Umbilical cord (tissue), 2 donors: ENCODE measurements around the gene TNFRSF8. TPM values are rescaled to one million over a fixed set of nuclear protein-coding genes. Genes with fewer than 3 reads are reported as not detected.
"Not testable (repeated sequence)": the region's sequence is repeated elsewhere in the genome, so short reads cannot be mapped to it uniquely, and the experiment has no call there.

Experiments
- DNase-seq: peaks from one replicate; pipeline ENCODE4 v3.0.0-alpha.2; 2015; ENCODE audit warnings: low spot score
- total RNA-seq: library from RNA; depleted of rRNA; stranded (reverse); fragments of >200 nt; gene quantifications from one replicate; pipeline ENCODE4 v1.2.3, GENCODE V29; 2014; ENCODE audit warnings: low replicate concordance; ENCODE audit not compliant: insufficient read depth

The TNFRSF8 gene
- total RNA-seq, 1 donor from 2014 or later = 0.24 TPM

GRCh38 chr1:12038356-12039163 is 24.5 kb upstream of the TNFRSF8 start:
- peak; percentile 19 for DNase-seq

GRCh38 chr1:12039164-12039525 is 24.0 kb upstream of the TNFRSF8 start:
- no peak for DNase-seq

- not testable (repeated sequence) for DNase-seq
These were observed 23.2 kb upstream of the TNFRSF8 start for GRCh38 chr1:12039824-12040456.

- peak; percentile 90 for DNase-seq
These were observed 22.5 kb upstream of the TNFRSF8 start for GRCh38 chr1:12040457-12041051.

GRCh38 chr1:12044187-12044877 is 18.8 kb upstream of the TNFRSF8 start:
- not testable (repeated sequence) for DNase-seq

- DNase-seq = no peak
These were observed 16.4 kb upstream of the TNFRSF8 start for GRCh38 chr1:12046749-12047119.

GRCh38 chr1:12047120-12047876 is 15.8 kb upstream of the TNFRSF8 start:
- no peak for DNase-seq

GRCh38 chr1:12048372-12048771 is 14.7 kb upstream of the TNFRSF8 start:
- no peak for DNase-seq

GRCh38 chr1:12049616-12050015 is 13.5 kb upstream of the TNFRSF8 start:
- no peak for DNase-seq

GRCh38 chr1:12051361-12051760 is 11.7 kb upstream of the TNFRSF8 start:
- DNase-seq = no peak

GRCh38 chr1:12052008-12052573 is 11.0 kb upstream of the TNFRSF8 start:
- peak; percentile 94 for DNase-seq

- peak; percentile 58 for DNase-seq
These were observed 10.0 kb upstream of the TNFRSF8 start for GRCh38 chr1:12052997-12053686.

- DNase-seq = peak; percentile 82
These were observed 9.2 kb upstream of the TNFRSF8 start for GRCh38 chr1:12053752-12054548.

- DNase-seq = no peak
These were observed 7.8 kb upstream of the TNFRSF8 start for GRCh38 chr1:12055259-12055658.

GRCh38 chr1:12056331-12056841 is 6.7 kb upstream of the TNFRSF8 start:
- DNase-seq = no peak

- no peak for DNase-seq
These were observed 5.7 kb upstream of the TNFRSF8 start for GRCh38 chr1:12057382-12057781.

GRCh38 chr1:12057940-12058687 is 5.0 kb upstream of the TNFRSF8 start:
- DNase-seq = no peak

GRCh38 chr1:12059226-12059625 is 3.9 kb upstream of the TNFRSF8 start:
- no peak for DNase-seq
